ENCODE measurements around the gene IGIP.

DNA sequence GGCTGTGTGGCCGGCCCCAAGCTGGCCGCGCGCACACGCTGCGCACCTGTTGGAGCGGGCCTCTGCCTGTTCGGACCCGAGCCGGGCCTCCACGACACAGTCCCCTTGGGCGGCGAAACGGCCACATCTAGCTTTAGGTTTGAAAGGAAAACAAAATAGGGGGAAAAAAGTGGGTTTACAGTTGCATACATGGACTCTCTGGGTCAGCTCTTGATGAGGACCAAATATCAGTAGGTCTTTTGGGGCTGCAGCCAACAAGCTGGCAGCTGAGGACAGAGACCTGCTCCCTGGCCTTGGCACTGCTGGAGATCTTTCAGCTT is 20.7 kb downstream of the IGIP start:
- no peak for TF ChIP-seq POLR2A (IDR thresholded peaks at IDR 0.05; ENCODE audit: low read depth, low read length)
- no peak for TF ChIP-seq TAF1 (IDR thresholded peaks at IDR 0.05; ENCODE audit: low read depth, low read length)
- no peak for TF ChIP-seq POLR2AphosphoS5 (IDR thresholded peaks at IDR 0.05; ENCODE audit: low read depth, low read length)
